Fibroblast of peridontal ligament (primary cell): Measurements from ENCODE around the gene CDKL5.

Source experiments
- DNase-seq: peaks from one replicate; pipeline ENCODE4 v3.0.0-alpha.2; 2010; ENCODE audit errors: extremely low read depth

Gene CDKL5

DNA sequence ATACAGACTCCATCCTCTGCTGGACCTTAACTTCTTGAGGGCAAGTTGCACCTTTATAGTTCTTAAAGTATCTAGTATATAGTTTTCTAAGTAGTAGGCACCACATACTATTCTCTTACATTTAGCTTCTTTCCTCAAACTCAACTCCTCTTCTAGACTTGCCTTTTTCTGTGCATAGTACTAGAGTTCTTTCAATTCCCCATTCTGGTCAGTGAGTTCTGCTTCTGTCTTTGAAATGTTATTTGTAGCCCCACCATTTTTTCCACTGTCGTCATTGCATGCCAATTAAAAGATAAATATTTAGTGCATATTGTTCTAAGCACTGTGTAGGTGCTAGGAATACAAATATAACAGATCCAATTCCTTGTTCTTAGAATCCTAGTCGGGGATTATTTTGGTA, 31.6 kb downstream of the CDKL5 start:
- DNase-seq, result no peak

DNA sequence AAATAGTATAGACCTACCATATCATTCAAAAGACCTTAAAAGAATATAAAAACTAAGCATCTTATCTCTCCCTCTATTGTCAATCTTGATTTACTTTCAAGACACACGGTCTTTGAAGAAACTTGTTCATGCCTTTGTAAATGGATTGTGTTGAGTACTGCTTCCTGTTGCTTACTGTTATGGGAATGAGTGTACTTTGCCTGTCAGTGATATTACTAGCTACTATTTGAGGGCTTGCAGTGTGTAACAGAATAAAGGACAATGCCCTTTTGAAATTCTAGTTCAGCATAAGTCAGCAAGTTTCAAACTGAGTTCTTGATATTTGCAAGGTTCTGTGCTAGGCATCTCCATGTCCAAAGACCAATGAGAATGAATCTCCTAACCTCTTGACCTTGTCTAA, 36.0 kb downstream of the CDKL5 start:
- no peak for DNase-seq

DNA sequence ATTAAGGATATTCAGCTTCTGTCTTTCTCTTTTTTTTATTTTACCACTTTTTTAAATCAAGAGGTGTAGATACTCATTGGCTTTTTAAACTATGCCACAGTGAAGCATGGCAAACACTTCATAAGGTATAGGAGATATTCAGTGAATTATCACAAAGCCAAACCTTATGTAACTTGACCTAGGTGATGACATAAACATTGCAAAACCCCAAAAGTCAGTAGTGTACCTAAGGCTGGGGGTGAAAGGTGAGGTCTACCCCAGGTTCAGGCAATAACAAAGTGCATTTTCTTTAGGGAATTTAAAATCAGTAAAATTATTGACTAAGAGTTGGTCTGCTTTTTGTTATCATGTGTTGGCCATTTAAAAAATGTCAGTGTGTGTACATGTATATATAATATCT, 39.1 kb downstream of the CDKL5 start:
- DNase-seq, result no peak

DNA sequence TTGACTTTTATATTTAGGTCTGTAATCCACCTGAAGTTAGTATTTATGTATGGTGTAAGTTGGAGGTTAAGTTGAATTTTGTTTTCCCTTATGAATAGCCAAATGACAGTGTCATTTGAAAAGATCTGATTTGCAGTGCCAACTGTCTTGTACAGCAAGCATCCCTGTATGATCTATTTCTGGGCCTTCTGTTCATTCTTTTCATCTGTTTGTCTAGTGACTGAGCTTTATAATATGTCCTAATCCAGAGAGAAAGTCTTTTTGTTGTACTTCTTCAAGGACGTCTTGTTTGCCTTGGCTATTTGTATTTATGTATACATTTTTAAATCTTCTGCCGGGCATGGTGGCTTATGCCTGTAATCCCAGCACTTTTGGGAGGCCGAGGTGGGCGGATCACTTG, 39.6 kb downstream of the CDKL5 start:
- no peak for DNase-seq

DNA sequence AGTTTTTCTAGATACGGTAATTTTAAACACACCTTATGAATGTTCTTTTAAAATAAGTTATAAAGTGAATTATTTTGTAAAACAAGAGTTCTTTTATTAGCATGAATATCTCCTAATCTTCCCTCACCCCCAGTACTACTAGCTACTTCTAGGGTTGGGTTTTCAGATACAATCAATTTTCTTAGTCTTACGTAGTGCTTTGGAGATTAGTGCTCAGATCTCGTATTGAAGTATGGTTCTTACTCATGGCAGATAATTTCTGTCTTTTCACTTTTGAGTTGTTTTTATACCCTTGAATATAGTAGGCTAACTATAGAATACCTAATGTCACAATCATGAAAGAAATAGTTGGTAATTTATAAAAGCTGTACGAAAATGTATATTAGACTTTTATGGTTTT, 43.2 kb downstream of the CDKL5 start:
- no peak for DNase-seq

DNA sequence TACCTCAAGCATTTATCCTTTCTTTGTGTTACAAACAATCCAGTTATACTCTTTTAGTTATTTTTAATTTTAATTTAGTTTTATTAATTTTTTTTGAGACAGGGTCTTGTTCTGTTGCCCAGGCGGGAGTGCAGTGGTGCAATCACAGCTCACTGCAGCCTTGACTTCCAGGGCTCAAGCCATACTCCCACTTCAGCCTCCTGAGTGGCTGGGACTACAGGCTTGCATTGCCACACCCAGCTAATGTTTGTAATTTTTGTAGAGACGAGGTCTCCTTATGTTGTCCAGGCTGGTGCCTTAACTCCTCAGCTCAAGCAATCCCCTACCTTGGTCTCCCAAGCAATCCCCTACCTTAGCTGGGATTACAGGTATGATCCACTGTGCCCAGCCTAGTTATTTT, 45.9 kb downstream of the CDKL5 start:
- DNase-seq, result no peak

DNA sequence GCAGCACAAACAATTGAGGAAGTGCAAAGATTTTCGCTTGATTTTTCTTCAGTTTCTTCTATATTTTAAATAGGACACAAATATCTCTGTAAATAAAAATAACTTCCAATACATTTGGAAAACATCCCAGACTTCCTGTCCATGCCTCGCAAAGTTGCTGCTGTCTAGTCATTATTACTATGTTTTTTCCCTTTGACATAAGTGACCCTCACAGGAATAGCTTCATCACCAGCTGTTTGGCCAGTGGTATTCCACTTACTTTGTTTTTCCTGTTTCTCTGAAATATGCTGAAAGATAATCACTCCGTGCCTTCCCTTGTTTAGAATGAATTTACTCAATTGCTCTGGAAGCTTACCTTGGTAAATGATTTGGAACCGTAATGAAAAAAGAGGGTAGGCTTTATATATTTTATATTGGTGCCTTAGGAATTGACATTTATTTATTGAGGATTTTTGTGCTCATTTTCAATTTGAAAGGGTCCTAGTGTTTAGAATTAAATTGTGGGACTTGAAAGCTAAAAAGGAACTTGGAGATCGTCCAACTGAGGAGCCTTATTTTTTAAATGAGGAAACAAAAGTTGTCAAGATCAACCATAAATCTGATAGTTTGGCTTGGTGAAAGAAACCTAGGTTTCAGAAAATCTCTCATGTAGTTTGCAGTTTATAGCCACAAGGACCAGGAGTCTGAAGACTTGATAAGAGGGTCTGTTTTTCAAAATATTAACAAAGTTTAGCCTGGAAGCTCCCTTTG, 65.6 kb downstream of the CDKL5 start:
- DNase-seq, result no peak

DNA sequence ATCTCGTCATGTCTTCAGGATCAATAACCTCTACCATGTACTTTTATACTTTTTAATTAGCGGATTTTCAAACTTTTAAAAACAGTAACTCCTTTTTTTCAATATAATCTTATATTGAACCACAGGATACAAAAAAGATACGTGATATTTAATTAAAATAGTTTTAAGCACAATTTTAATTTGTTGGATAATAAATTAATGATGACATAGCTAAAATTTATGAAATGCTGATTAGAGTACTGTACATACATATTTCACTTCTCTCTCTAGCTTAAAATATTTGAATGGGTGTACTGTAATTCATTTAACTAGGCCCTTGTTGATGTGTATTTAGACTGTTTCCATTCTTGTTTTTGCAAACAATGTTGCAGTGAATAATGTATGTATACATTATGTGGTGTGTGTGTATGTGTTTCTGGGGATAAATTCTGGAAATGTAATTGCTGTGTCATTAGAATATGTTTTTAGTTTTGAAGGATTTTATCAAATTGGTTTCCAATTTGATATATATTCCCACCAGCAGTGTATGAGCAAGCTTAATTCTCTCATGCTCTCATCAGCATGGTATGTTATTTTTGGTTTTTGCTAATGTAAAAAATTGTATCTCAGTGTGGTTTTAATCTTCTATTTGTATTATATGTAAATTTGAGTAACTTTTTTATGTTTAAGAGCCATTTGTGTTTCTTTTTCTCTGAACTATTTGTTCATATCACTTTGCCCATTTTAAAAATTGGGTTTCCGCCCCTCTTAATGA, 66.4 kb downstream of the CDKL5 start:
- peak; percentile 54 for DNase-seq

DNA sequence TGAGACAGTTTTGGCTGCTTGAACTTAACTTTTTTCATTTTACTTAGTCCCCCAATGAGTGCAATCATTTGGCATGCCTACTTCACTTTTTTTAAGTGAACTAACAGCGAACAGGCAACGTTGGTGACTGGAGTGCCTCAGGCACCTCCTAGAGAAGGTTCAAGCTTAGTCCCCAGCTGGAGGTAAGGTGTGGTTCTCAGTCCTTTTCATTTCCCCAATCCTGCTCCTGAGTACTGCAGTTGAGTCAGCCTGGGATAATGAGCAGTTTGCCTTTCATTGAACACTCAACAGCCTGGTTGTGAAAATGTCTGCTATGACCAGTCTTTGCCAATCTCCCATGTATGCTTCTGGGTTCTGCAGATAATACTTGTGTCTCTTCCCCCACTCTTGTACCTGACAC, 109.5 kb downstream of the CDKL5 start:
- DNase-seq, result no peak

DNA sequence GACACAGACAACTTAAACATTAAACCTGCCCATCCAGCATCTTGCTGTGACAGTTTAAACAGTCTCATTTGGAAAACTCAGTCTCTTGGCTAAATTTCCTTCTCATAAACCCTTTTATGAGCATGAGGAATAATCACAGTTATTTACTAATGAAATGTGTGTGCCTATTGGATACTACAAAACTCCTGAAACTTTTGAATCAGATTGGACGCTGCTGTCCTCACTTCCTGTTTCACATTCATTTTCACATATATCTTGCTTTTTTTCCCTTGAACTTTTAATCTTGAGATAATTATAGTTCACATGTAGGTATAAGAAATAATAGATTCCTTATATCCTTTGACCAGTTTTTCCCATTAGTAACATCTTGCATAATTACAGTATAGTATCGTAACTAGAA, 111.7 kb downstream of the CDKL5 start:
- DNase-seq, result no peak

DNA sequence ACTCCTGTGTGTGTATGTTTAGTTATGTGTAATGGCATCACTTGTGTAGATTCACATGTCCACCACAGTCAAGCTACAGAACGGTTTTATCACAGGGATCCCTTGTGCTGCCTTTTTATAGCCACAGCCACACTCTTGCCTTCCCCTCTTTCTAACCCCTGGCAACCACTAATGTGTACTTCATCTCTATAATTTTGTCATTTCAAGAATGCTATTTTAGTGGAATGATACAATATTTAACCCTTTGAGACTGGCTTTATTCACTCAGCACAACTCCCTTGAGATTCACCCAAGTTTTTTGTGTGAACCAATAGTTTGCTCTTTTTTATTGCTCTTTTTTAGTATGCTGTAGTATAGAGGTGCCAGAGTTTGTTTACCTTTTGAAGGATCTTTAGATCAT, 112.1 kb downstream of the CDKL5 start:
- no peak for DNase-seq

DNA sequence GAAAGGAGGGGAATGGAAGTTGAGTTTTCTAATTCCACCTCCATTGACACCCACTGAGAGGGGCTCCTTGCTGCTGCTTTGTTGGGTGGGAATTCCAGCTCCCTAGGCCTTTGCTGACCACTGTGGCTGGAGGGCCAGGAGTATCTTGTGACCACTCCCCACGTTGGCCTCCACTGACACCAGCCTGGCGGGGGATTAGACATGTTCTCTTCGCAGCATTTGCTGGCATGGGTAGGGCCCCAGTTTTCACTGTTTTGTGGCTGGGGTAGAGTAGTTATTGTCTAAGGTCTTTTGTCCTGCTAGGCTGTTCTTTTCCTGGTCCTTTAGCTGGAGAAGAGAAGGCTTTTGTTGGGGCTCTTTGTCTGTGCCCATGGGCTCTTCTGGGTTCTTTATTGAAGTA, 116.7 kb downstream of the CDKL5 start:
- DNase-seq, result no peak

DNA sequence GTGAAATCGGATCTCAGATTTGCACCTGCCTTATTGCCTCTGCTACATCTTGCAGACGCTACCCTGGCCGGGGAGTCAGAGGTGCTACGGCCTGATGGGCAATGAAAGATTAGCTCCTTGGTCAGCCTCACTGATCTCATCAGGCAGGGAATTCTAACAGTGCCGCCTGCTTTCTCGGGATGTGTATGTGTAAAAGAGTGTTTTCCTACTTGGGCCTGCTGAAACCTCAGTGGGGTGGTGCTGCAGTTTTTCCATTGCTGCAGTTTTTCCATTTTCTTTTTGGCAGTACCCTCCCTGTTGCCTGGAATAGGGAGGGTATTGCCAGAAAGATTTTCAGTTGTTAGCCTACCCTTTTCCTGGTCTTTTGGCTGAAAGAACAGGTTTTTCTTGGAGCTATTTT, 117.5 kb downstream of the CDKL5 start:
- no peak for DNase-seq

DNA sequence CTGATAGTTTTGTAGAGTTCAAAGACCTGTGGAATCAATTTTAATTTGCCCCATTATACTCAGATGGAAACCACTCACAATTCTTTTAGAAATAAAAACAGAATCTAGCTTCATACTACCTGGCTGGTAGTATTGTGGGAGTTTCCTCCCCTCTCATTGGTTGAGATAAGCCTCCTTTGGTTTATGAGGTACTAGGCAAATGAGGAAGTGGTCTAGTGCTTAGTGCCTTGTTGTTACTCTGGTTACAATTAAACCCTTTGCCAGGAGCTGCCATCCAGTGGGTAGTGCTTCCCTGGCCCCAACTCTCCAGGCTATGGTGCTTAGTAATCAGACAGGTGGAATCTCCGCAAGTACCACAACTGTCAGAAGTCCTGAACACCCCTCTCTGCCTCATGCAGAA, 118.3 kb downstream of the CDKL5 start:
- DNase-seq, result no peak

DNA sequence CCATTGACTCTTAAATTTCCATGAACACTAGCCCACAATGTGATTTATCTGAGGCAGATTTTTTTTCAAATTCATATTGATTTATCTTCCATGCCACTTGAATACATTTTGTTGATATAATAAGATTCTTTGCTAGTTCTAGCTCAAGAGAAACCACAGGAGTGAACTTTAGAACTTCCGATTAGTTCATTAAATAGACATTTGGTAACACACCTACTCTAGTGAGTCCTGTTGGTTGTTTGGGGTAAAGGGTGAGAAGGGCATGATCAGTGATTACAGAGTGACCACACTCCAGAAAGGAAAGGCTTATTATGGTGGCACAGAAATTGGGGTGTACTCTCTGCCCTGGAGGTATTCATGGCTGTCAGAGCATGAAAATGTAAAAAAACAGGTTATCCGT, 120.4 kb downstream of the CDKL5 start:
- DNase-seq, result no peak

DNA sequence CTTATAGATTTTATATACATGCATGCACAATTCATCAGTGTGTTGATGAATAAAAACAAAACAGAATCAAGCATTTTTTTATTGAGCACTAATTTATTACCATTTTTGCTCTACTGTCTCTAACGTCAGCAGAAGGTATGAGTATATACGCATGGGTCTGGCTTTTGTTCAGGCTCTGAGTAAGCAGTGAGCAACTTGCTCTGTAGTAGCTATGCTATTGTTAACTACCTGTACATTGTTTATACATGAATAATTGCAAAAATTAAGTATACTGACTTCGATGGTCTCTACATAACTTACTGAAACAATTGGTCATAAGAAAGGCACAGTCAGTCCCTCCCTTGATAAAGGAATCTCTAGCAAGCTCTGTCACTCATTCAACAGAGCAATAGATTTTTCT, 123.6 kb downstream of the CDKL5 start:
- no peak for DNase-seq

DNA sequence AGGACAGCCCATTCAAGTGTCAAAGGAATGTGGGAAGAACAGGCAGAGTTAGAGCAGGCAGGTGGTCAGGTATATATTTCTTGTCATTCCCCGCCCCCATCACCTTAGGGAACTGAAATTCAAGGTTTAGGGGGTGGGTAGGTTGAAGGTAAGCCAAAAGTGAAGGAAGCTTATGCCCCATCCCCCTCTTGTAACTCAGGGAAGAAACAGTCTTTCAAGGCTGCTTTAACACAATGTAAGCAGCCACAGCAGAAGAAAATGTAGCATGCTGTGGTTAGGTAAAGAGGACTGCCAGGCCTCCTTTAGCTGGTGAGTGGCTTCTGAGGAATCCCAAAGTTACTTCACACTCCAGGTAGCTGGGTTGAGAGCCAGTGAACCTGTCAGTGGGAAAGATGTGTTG, 124.2 kb downstream of the CDKL5 start:
- DNase-seq, result no peak

DNA sequence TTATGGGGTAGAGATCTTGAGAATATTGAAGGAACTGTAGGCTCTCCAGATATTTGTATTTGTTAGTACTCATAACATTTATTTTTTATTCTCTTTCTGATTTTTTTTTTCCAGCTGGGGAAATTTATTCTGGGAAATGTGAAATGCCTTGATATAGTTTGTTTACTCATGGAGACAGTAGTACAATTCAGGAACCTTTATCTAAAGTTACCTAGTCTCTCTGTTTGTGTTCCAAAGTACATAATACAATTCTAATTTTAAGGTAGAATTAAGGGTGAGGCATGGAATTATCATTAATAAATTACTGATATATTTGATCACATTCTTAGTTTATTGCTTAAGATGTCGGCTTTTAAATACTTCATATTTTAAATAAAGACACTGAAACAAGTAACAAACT, 132.5 kb downstream of the CDKL5 start:
- no peak for DNase-seq

DNA sequence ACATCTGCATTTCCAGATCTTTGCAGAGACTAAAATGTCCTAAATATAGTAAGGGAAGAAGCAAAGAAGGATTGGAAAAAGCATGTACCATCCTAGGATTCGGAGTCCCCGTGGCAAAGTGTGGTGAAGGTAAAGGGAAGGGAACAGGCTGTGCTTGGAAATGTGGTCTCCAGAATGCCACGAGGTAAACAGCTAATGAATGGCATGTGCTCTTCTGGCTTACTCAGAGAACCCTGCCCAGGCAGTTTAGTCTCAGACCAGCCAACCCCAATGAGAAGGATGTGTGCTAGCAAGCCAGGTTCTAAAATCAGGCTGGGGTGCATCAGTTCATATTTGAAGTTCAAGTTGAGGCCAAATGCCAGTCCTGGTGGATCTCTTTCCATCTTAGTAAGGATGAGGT, 133.4 kb downstream of the CDKL5 start:
- DNase-seq, result peak; percentile 5

DNA sequence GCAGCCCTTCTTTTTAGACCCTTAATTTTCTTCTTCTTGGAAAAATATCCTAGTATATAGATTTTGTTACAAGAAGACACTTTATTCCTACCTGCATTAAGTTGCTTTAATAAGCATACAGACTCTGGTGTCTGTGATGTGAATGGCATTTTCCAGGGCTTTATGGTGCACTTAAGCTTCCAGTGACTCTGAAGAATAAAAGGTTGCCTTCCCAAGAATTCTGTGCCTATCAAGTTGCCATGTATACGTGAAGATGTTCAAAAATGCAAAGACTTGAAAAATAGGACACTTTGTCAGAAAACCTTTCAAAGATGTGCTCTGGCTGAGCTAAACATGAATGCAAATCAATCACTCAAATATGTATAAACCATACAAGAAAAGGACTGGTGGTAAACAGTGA, 135.6 kb downstream of the CDKL5 start:
- DNase-seq, result no peak

DNA sequence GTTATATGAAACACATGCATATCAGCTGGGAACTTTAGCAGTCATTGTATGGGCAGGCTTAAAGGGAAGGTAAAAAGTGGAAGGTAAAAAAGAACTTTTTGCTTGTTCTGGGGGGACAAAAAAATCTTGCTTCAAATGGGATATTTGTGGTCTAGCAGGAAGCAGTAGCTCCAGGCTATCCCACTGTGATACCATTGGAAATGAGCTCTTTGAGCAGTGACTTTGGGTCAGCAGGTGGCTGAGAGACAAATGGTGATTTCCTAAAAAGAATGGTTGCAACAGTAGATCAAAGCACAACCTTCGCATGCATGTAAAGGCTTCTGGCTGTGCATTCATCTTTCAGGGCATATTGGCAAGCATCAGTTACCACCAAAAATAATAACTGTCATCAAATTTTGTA, 140.3 kb downstream of the CDKL5 start:
- DNase-seq, result no peak

DNA sequence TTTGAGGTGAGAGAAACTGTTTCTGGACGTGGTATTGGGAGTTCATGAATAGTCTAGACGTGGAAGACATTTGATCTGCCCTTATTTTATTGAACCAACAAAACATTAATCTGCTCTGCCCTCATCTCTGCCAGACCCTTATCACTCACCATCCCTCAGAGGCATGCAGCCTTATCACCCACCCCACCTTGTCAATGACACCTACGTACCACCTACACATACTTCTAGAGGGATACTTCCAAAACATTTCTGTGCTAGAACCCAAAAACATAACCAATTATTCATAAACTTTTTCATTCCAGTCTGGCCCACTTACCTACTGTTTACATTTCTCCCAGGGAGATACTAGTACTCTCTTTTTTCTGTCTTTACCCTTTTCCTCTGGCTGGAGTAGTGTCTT, 141.3 kb downstream of the CDKL5 start:
- DNase-seq, result no peak

DNA sequence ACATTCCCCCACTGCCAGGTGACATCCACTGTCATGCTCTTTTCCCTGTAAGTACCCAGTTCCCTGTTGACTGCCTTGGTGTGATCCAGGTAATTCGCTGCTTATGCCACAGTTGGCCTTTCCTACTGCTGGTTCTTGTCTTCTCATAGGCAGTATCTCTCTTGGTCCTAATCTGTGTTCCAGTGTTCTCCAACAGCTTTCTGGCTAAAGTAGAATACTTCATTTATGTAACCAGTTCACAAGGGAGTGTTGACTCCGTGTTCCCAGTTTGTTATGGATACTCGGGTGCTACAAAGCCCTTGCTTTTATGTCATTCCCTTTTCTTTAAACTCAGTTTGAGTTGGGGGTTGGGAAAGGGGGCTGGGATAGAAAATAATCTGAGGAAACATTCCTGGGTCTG, 148.1 kb downstream of the CDKL5 start:
- DNase-seq, result no peak

DNA sequence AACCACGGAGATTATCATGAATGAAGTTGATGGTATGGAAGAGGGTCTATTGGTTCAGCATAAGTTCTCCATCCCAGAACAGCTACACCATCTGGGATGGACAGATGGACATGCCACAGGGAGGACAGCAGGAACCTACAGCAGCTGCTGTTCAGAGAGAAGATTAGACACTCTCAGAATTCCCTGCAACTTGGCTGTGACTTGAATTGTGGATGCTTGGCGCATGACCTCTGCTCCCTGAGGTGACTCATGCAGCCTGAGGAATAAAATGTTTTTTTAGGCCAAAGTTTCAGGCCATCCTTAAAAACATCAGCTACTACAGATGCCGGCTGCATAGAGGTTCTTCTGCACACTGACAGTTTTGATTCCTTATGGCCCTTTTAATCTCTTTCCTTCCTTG, 149.2 kb downstream of the CDKL5 start:
- peak; percentile 74 for DNase-seq
